Fibroblast of lung (primary cell): ENCODE data around the gene TACR1. TPM values are rescaled to one million over a fixed set of nuclear protein-coding genes. Genes with fewer than 3 reads are reported as not detected.

Experiments
- DNase-seq, 2 donors: peaks; one replicate each; pipeline versions ENCODE4 v3.0.0 to v3.0.0-alpha.2; 2010; ENCODE audit warnings: low read depth in 2 of 2
- H2AFZ ChIP-seq: 2 replicates; pipeline ENCODE4 v1.5.1; 2012; ENCODE audit warnings: low read length, control low read depth, inconsistent platforms
- H3K27ac ChIP-seq: 2 replicates; pipeline ENCODE4 v1.5.1; 2011; ENCODE audit warnings: low read length, control low read depth; ENCODE audit not compliant: insufficient read depth
- H3K27me3 ChIP-seq: 2 replicates; pipeline ENCODE4 v1.5.1; 2011; ENCODE audit warnings: mild to moderate bottlenecking, low read length; ENCODE audit not compliant: control insufficient read depth, insufficient read depth
- H3K36me3 ChIP-seq: 2 replicates; pipeline ENCODE4 v1.5.1; 2011; ENCODE audit warnings: low read length; ENCODE audit not compliant: control insufficient read depth, insufficient read depth
- H3K4me1 ChIP-seq: 2 replicates; pipeline ENCODE4 v1.5.1; 2011; ENCODE audit warnings: low read length; ENCODE audit not compliant: control insufficient read depth, insufficient read depth; ENCODE audit errors: extremely low read depth
- H3K4me2 ChIP-seq: 2 replicates; pipeline ENCODE4 v1.5.1; 2011; ENCODE audit warnings: low read length, control low read depth; ENCODE audit not compliant: insufficient read depth; ENCODE audit errors: extremely low read depth
- H3K4me3 ChIP-seq, 4 experiments: fragments of 200-600 bp in 1 of 4; sonication (generic) in 1 of 4; replicated peaks in 1 of 4; 2 replicates each; pipeline ENCODE4 v1.5.1; 2011 to 2016; ENCODE audit warnings: low read length in 4 of 4, low read depth in 3 of 4, mild to moderate bottlenecking in 3 of 4, control low read depth in 2 of 4, inconsistent platforms in 1 of 4, mixed read lengths in 1 of 4; ENCODE audit not compliant: insufficient read depth in 1 of 4; ENCODE audit errors: control extremely low read depth in 1 of 4
- H3K79me2 ChIP-seq: 2 replicates; pipeline ENCODE4 v1.5.1; 2012; ENCODE audit warnings: mild to moderate bottlenecking, low read length, inconsistent platforms; ENCODE audit not compliant: control insufficient read depth, insufficient read depth
- H3K9ac ChIP-seq: 2 replicates; pipeline ENCODE4 v1.5.1; 2011; ENCODE audit warnings: mild to moderate bottlenecking, low read length, control low read depth; ENCODE audit not compliant: insufficient read depth
- H3K9me3 ChIP-seq: 2 replicates; pipeline ENCODE4 v1.5.1; 2012; ENCODE audit warnings: low read depth, low read length; ENCODE audit not compliant: control insufficient read depth, insufficient read depth
- H4K20me1 ChIP-seq: 2 replicates; pipeline ENCODE4 v1.5.1; 2011; ENCODE audit warnings: low read length; ENCODE audit not compliant: control insufficient read depth, insufficient read depth; ENCODE audit errors: extremely low read depth
- EZH2 ChIP-seq: IDR thresholded peaks from 2 replicates; pipeline ENCODE4 v1.5.1; 2012; ENCODE audit warnings: low read length, control low read depth, mild to moderate bottlenecking; ENCODE audit errors: missing control alignments
- polyA plus RNA-seq, 2 donors: library from polyadenylated mRNA; depleted of rRNA in 1 of 2; stranded (reverse) in 1 of 2; unstranded in 1 of 2; fragments of >200 nt; gene quantifications; 2 replicates each; pipeline ENCODE4 v1.2.1, GENCODE V29; 2011 to 2012; ENCODE audit warnings: missing spikeins in 1 of 2
- total RNA-seq: library from RNA; depleted of rRNA; stranded (reverse); fragments of >200 nt; gene quantifications from 2 replicates; pipeline ENCODE4 v1.2.1, GENCODE V29; 2014
- TF ChIP-seq, protein P1 (sequence below), 2 donors: IDR thresholded peaks in 1 of 2; conservative IDR thresholded peaks in 1 of 2; 1 replicate in 1 of 2; 2 replicates in 1 of 2; pipeline ENCODE4 v1.5.1; 2011 to 2012; ENCODE audit warnings: low read length in 2 of 2, control low read depth in 1 of 2, inconsistent platforms in 1 of 2, low read depth in 1 of 2, mild to moderate bottlenecking in 1 of 2

Gene TACR1
- total and polyA plus RNA-seq, 2 donors (not counting 1 experiment from before 2014, with no cell fraction given): 0.05 to 0.17 TPM

GRCh38 chr2:75089471-75089870 lies 109.8 kb downstream of the TACR1 start:
- no peak overlapping the region for H3K4me3 ChIP-seq
- TF ChIP-seq, protein P1, sequence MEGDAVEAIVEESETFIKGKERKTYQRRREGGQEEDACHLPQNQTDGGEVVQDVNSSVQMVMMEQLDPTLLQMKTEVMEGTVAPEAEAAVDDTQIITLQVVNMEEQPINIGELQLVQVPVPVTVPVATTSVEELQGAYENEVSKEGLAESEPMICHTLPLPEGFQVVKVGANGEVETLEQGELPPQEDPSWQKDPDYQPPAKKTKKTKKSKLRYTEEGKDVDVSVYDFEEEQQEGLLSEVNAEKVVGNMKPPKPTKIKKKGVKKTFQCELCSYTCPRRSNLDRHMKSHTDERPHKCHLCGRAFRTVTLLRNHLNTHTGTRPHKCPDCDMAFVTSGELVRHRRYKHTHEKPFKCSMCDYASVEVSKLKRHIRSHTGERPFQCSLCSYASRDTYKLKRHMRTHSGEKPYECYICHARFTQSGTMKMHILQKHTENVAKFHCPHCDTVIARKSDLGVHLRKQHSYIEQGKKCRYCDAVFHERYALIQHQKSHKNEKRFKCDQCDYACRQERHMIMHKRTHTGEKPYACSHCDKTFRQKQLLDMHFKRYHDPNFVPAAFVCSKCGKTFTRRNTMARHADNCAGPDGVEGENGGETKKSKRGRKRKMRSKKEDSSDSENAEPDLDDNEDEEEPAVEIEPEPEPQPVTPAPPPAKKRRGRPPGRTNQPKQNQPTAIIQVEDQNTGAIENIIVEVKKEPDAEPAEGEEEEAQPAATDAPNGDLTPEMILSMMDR (conservative IDR thresholded peaks at IDR 0.05 in 1 of 2, IDR thresholded peaks at IDR 0.05 in 1 of 2; ENCODE audit: low read depth in 1 of 2, low read length in 2 of 2): no peak
- TF ChIP-seq EZH2: no peak
- H4K20me1 ChIP-seq: no peaks in the 10 kb centered on the region
- DNase-seq: no peak
- no peak overlapping the region for H3K4me2 ChIP-seq
- no peaks in the 10 kb centered on the region for H3K9me3 ChIP-seq
- H3K36me3 ChIP-seq: no peaks in the 10 kb centered on the region
- no peaks in the 10 kb centered on the region for H3K27me3 ChIP-seq
- H3K4me1 ChIP-seq: no peaks in the 10 kb centered on the region
- no peaks in the 10 kb centered on the region for H3K79me2 ChIP-seq
- no peak overlapping the region for H3K27ac ChIP-seq
- H2AFZ ChIP-seq: no peak overlapping the region
- H3K9ac ChIP-seq: no peak overlapping the region

DNA sequence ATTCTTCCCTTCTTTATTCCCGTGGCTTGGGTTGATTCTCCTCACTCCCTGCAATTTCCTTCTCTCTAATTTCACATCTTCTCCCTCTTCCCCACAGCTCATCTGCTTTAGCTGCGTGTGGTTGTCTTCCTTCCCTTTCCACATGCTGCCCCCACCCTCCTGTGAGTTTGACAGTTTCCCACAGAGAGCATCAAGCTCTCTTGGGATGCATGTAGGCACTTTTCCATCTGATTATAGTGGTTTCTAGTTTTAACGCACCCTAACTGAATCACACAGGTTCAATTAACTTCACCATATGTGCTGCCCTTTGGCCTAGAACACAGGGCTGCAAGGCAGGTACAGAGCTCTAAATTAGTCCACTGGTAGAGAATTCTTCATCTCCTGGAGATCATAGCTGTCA lies 110.5 kb downstream of the TACR1 start:
- Histone ChIP-seq H3K79me2 (no peaks in the 10 kb centered on the region), H3K27ac (no peak overlapping the region), H3K4me1 (no peaks in the 10 kb centered on the region), H3K4me2 (no peak overlapping the region), H4K20me1 (no peaks in the 10 kb centered on the region), H3K27me3 (no peaks in the 10 kb centered on the region), H3K9ac (no peak overlapping the region), H2AFZ (no peak overlapping the region), H3K4me3 (no peak overlapping the region), H3K9me3 (no peaks in the 10 kb centered on the region), H3K36me3 (no peaks in the 10 kb centered on the region)
- no peak for DNase-seq
- no peak for TF ChIP-seq EZH2
- TF ChIP-seq, protein P1 (conservative IDR thresholded peaks at IDR 0.05 in 1 of 2, IDR thresholded peaks at IDR 0.05 in 1 of 2; ENCODE audit: low read depth in 1 of 2, low read length in 2 of 2): no peak

- H3K9me3 ChIP-seq: no peaks in the 10 kb centered on the region
- no peaks in the 10 kb centered on the region for H3K27me3 ChIP-seq
- H3K4me1 ChIP-seq: no peaks in the 10 kb centered on the region
- H4K20me1 ChIP-seq: no peaks in the 10 kb centered on the region
- no peak overlapping the region for H2AFZ ChIP-seq
- H3K4me2 ChIP-seq: no peak overlapping the region
- H3K79me2 ChIP-seq: no peaks in the 10 kb centered on the region
- no peak overlapping the region for H3K27ac ChIP-seq
- DNase-seq: peak in 1 of 2 donors; percentile 55
- no peak overlapping the region for H3K4me3 ChIP-seq
- H3K9ac ChIP-seq: no peak overlapping the region
- no peak for TF ChIP-seq EZH2
- TF ChIP-seq, protein P1 (conservative IDR thresholded peaks at IDR 0.05 in 1 of 2, IDR thresholded peaks at IDR 0.05 in 1 of 2; ENCODE audit: low read depth in 1 of 2, low read length in 2 of 2): no peak
- H3K36me3 ChIP-seq: no peaks in the 10 kb centered on the region
Observed at GRCh38 chr2:75087736-75088135, 111.6 kb downstream of the TACR1 start.
